ENCODE results near the gene KCNMA1.

DNA sequence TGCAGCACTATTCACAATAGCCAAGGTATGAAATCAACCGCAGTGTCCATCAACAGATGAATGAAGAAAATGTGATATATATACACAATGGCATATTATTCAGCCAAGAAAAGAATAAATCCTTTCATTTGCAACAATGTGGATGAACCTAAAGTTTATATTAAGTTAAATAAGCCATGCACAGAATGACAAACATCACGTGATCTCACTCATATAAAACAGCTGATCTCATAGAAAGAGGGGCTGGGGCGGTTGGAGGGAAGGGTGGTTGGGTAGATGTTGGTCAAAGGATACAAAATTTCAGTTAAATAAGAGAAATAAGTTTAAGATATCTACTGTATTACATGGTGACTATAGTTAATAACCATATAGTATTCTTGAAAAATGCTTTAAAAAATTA, 502.1 kb downstream of the KCNMA1 start:
- TF ChIP-seq ZNF274 (IDR thresholded peaks at IDR 0.05; ENCODE audit: low read depth, low read length) (no peak), SUZ12 (IDR thresholded peaks at IDR 0.05; ENCODE audit: extremely low read depth, insufficient read depth, insufficient read length) (no peak), YY1 (IDR thresholded peaks at IDR 0.05; ENCODE audit: insufficient read depth, insufficient read length) (no peak)

Measured in NT2/D1 (cell line).